Coronary artery (tissue), 2 donors: Measurements from ENCODE around the gene ZNF611.
"Not testable (repeated sequence)": the region's sequence is repeated elsewhere in the genome, so short reads cannot be mapped to it uniquely, and the experiment has no call there.

Experiments used
- DNase-seq: peaks from one replicate; pipeline ENCODE4 v3.0.0-alpha.2; 2017; ENCODE audit warnings: low spot score
- H3K27ac ChIP-seq, 2 donors: fragments of 200-600 bp; sonication (generic); one replicate each; pipeline ENCODE4 v1.5.1; 2016 to 2019
- H3K4me3 ChIP-seq: fragments of 200-600 bp; sonication (generic); 2 replicates; pipeline ENCODE4 v1.5.1; 2016; ENCODE audit warnings: mild to moderate bottlenecking, moderate library complexity
- TF ChIP-seq, protein P1 (sequence below): fragments of 200-600 bp; sonication (generic); IDR thresholded peaks from one replicate; pipeline ENCODE4 v1.5.1; 2019; ENCODE audit warnings: antibody characterized with exemption

Gene ZNF611

DNA sequence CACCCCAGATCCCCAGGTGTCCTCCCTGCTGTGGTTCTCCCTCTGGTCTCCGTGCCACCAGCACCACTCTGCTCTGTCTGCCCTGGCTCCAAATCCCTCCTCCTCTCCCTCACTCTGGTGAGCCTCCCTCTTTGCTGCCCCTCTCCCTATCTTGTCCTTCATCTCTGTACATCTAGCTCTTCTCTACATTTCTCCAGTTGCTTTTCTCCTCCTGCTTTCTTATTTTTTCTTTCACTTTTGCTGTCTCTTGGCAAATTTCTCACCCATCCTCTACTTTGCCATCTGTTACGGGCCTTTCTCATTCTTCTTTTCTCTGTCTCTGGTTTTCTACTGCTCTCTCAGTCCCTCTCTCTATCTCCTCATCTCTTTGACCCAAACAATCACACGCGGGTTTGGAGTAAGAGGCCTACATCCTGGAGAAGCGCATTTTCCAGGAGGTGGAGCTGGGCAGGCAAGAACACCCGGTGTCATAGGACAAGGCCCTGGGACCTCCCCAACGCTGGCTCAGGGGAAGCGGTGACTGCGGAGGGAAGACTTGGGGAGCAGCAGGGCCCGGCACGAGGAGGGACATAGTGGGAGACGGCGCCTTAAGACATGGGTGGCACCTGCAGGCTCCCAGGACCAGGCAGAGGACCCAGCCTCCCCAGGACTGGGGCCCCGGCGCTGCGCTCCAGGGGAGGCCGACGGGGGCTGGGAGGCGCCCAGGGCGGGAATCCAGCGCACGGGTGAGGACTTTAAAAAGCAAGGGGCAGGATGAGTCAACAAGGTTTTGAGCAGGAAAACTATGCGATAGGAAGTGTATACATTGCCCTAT lies 9.9 kb downstream of the ZNF611 start:
- TF ChIP-seq, protein P1, sequence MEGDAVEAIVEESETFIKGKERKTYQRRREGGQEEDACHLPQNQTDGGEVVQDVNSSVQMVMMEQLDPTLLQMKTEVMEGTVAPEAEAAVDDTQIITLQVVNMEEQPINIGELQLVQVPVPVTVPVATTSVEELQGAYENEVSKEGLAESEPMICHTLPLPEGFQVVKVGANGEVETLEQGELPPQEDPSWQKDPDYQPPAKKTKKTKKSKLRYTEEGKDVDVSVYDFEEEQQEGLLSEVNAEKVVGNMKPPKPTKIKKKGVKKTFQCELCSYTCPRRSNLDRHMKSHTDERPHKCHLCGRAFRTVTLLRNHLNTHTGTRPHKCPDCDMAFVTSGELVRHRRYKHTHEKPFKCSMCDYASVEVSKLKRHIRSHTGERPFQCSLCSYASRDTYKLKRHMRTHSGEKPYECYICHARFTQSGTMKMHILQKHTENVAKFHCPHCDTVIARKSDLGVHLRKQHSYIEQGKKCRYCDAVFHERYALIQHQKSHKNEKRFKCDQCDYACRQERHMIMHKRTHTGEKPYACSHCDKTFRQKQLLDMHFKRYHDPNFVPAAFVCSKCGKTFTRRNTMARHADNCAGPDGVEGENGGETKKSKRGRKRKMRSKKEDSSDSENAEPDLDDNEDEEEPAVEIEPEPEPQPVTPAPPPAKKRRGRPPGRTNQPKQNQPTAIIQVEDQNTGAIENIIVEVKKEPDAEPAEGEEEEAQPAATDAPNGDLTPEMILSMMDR, result no peak
- no peak overlapping the region for H3K4me3 ChIP-seq
- DNase-seq, result no peak
- no peak overlapping the region for H3K27ac ChIP-seq

DNA sequence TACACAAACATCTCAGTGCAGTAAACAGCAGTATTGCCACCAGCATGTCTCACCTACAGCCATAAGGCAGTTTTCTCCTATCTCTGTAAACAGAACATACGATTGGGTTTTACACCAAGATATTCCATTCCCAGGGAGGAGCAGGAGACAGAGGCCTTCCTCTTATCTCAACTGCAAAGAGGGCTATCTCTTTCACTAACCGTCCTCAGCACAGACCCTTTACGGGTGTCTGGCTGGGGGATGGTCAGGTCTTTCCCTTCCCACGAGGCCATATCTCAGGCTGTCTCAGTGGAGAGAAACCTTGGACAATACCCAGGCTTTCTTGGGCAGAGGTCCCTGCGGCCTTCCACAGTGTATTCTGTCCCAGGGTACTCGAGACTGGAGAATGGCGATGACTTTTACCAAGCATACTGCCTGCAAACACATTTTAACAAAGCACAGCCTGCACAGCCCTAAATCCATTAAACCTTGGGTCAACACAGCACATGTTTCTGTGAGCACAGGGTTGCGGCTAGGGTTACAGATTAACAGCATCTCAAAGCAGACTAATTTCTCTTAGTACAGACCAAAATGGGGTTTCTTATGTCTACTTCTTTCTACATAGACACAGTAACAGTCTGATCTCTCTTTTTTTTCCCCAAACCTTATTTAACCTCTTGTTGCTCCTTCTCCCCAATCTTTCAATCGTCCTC lies 10.8 kb downstream of the ZNF611 start:
- H3K4me3 ChIP-seq, H3K27ac ChIP-seq, DNase-seq: not testable (repeated sequence)

DNA sequence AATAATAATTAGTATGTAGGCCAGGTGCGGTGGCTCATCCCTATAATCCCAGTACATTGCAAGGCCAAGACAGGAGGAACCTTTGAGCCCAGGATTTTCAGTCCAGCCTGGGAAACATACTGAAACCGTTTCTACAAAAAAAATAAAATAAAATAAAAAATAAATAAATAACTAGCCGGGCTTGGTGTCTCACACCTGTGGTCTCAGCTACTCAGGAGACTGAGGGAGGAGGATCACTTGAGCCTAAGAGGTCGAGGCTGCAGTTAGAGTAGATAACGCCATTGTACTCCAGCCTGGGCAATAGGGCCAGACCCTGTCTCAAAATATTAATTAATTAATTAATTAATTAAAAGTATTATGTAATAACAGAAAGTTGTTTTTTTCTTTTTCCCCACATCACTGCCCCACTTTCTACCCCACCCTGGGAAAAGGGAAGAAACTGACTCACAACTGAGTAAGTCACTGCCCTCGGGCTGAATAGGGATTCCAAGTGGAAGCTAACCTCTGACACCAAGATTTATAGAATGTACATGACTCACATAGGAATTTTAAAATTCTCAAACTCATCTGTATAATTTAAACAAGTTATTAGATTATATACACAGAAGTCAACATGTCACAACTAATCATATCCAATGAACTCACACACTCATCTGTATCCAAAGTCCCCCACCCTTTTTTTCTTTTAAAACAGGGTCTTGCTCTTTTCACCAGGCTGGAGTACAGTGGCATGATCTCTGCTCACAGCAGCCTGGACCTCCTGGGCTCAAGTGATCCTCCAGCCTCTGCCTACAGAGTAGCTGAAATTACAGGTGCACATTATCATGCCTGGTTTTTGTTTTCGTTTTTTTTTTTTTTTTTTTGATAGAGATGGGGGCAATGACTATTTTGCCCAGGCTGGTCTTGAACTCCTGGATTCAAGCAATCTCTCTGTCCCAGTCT lies 12.5 kb downstream of the ZNF611 start:
- no peak overlapping the region for H3K4me3 ChIP-seq
- no peak for DNase-seq
- TF ChIP-seq, protein P1, result no peak
- no peak overlapping the region for H3K27ac ChIP-seq

DNA sequence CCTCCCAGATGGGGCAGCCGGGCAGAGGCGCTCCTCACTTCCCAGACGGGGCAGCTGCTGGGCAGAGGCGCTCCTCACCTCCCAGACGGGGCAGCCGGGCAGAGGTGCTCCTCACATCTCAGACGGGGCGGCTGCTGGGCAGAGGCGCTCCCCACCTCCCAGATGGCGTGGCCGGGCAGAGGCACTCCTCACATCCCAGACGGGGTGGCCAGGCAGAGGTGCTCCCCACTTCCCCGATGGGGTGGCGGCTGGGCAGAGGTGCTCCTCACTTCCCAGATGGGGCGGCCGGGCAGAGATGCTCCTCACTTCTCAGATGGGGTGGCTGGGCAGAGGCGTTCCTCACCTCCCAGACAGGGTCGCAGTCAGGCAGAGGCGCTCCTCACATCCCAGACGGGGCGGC lies 14.3 kb downstream of the ZNF611 start:
- not testable (repeated sequence) for DNase-seq, H3K4me3 ChIP-seq, H3K27ac ChIP-seq

DNA sequence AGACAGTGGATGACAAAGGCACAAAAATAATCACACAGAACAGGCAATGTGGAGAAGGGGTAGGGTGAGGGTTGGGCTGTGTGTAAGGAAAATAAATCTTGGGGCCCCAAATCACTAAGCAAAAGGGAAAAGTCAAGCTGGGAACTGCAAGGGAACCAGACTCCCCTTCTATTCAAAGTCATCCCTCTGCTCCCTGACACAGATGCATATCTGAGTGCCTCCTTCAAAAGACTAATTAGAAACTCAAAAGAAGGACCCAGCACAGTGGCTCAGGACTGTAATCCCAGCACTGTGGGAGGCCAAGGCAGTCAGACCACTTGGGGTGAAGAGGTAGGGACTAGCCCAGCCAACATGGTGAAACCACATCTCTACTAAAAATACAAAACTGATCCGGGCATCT lies 18.3 kb downstream of the ZNF611 start:
- no peak overlapping the region for H3K27ac ChIP-seq
- TF ChIP-seq, protein P1, result no peak
- no peak overlapping the region for H3K4me3 ChIP-seq
- DNase-seq, result no peak

DNA sequence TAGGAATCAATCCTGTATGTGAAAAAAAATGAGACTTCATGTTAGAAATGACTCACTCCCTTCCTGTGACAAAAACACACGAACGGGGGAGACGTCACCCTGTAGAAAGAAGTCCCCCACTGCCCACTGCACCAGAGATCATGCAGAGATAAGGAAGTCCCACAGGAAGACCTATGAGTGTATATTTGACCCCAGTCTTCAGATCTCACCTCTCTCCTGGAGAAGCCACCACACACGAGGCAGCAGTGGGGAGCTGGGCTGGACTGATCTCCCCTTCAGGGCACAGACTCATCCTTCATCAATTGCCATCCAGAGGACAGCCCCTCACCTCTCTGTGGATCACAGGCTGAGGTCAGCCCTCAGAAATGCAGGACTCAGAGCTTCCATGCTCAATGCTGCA lies 18.9 kb downstream of the ZNF611 start:
- H3K27ac ChIP-seq, DNase-seq, H3K4me3 ChIP-seq: not testable (repeated sequence)

DNA sequence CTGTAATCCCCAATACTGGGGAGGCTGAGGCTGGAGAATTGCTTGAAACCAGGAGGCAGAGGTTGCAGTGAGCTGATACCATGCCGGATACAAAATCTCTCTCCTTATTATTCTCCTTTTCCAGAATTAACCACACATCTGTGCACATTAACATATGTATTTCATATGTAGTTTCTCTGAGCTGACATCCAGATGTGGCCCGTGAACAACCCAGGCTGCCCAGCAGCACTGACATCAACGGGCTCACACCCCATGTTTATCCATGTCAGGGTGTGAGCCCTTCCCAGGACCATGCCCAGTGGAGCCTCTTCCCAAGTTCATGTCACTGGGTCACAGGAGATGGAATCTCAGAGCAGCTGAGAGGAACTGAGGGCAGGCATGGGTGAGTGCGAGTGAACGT lies 19.5 kb downstream of the ZNF611 start:
- not testable (repeated sequence) for H3K27ac ChIP-seq, H3K4me3 ChIP-seq, DNase-seq

DNA sequence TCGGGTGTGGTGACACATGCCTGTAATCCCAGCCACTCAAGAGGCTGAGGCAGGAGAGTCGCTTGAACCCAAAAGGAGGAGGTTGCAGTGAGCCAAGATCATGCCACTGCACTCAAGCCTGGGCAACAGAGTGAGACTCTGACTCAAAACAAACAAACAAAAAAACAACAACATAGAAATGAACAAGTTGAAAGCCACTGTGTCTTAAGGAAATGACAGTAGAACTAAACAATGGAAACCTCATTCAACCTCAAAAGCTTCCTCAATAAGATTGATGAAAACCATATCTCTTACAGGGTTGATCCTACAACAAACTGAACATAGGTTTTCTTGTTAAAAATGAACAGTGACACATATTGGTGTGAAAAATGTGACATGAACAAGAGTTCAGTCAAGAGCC lies 21.8 kb downstream of the ZNF611 start:
- H3K27ac ChIP-seq, DNase-seq, H3K4me3 ChIP-seq: not testable (repeated sequence)

DNA sequence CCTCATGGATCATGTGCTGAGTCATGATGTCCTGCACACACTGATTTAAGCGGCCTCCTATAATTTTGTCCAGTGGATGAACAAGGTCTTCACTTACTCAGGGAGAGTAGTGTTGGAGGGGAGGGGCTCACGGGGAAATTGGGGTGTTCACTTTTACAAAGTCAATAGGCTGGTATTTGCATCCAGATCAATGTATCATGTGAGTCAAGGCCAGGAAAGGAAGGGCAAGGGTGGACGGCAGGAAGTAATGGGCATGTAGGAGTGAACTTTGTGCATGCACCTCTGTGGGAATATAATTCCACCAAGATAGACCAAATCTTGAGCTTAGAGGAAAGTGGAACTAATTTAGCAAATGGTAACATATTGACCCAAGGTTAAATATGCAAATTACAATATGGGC lies 23.2 kb downstream of the ZNF611 start:
- not testable (repeated sequence) for H3K4me3 ChIP-seq, DNase-seq, H3K27ac ChIP-seq

DNA sequence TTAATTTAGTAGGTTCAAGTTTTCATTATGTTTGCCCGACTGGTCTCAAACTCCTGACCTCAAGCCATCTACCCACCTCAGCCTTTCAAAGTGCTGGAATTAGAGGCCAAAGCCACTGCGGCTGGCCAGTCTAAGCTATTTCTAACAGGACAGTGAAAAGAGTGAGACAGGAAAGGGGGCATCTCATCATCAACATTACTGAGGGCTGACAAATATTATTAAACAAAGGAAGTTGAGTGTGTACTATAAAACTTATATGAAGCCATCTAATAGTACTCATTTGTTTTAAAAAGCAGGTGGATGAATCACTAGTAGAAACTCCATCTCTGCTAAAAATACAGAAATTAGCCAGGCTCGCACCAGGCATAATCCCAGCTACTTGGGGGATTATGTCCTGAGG lies 24.3 kb downstream of the ZNF611 start:
- H3K27ac ChIP-seq, result no peak overlapping the region
- TF ChIP-seq, protein P1, result no peak

DNA sequence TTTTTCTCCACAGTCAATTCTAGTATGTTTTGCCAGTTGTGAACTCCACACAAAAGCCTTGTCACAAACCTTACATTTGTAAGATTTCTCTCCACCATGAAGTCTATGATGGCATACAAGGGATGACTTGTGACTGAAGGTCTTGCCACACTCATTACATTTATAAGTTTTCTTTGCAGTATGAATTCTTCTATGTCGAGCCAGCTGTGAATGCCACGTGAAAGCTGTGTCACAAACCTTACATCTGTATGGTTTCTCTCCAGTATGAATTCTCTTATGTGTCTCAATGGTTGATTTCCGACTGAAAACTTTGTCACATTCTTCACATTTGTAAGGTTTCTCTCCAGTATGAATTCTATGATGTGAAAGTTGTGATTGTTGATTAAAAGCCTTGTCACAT lies 29.2 kb downstream of the ZNF611 start:
- not testable (repeated sequence) for H3K27ac ChIP-seq, DNase-seq, H3K4me3 ChIP-seq

More for the DNA sequence above, 24.3 kb downstream of the ZNF611 start:
- DNase-seq, result no peak
- H3K4me3 ChIP-seq, result no peak overlapping the region
